ENCODE data around the gene RELT.

The RELT gene

GRCh38 chr11:73365352-73366264 lies 10.6 kb upstream of the RELT start:
- H3K4me1 ChIP-seq (ENCODE audit: control insufficient read depth, insufficient read depth, low read length), result no peaks in the 10 kb centered on the region
- peaks cover 65% of the 10 kb centered on the region for H3K36me3 ChIP-seq (ENCODE audit: control insufficient read depth, insufficient read depth, low read length, severe bottlenecking)
- no peaks in the 10 kb centered on the region for H3K9me3 ChIP-seq (ENCODE audit: control insufficient read depth, low read length)
- H3K4me3 ChIP-seq (ENCODE audit: low read length), result no peak overlapping the region
- no peak overlapping the region for H3K9ac ChIP-seq (ENCODE audit: low read length)
- no peak for DNase-seq (ENCODE audit: low read depth)
- H3K27me3 ChIP-seq (replicated peaks; ENCODE audit: control insufficient read depth, insufficient read depth, low read length), result no peaks in the 10 kb centered on the region

GRCh38 chr11:73366265-73366610 lies 10.0 kb upstream of the RELT start:
- Histone ChIP-seq H3K4me3 (ENCODE audit: low read length) (no peak overlapping the region), H3K36me3 (ENCODE audit: control insufficient read depth, insufficient read depth, low read length, severe bottlenecking) (peaks cover 58% of the 10 kb centered on the region), H3K9me3 (ENCODE audit: control insufficient read depth, low read length) (no peaks in the 10 kb centered on the region), H3K4me1 (ENCODE audit: control insufficient read depth, insufficient read depth, low read length) (no peaks in the 10 kb centered on the region), H3K9ac (ENCODE audit: low read length) (no peak overlapping the region), H3K27me3 (replicated peaks; ENCODE audit: control insufficient read depth, insufficient read depth, low read length) (no peaks in the 10 kb centered on the region)
- no peak for DNase-seq (ENCODE audit: low read depth)

GRCh38 chr11:73366953-73367352 lies 9.2 kb upstream of the RELT start:
- Histone ChIP-seq H3K9me3 (ENCODE audit: control insufficient read depth, low read length) (no peaks in the 10 kb centered on the region), H3K4me3 (ENCODE audit: low read length) (no peak overlapping the region), H3K36me3 (ENCODE audit: control insufficient read depth, insufficient read depth, low read length, severe bottlenecking) (peaks cover 51% of the 10 kb centered on the region), H3K27me3 (replicated peaks; ENCODE audit: control insufficient read depth, insufficient read depth, low read length) (no peaks in the 10 kb centered on the region), H3K9ac (ENCODE audit: low read length) (no peak overlapping the region), H3K4me1 (ENCODE audit: control insufficient read depth, insufficient read depth, low read length) (no peaks in the 10 kb centered on the region)
- DNase-seq (ENCODE audit: low read depth), result no peak

GRCh38 chr11:73367482-73368024 lies 8.6 kb upstream of the RELT start:
- H3K9ac ChIP-seq (ENCODE audit: low read length), result no peak overlapping the region
- H3K36me3 ChIP-seq (ENCODE audit: control insufficient read depth, insufficient read depth, low read length, severe bottlenecking), result peaks cover 49% of the 10 kb centered on the region
- no peaks in the 10 kb centered on the region for H3K4me1 ChIP-seq (ENCODE audit: control insufficient read depth, insufficient read depth, low read length)
- no peak for DNase-seq (ENCODE audit: low read depth)
- no peak overlapping the region for H3K4me3 ChIP-seq (ENCODE audit: low read length)
- H3K9me3 ChIP-seq (ENCODE audit: control insufficient read depth, low read length), result no peaks in the 10 kb centered on the region
- no peaks in the 10 kb centered on the region for H3K27me3 ChIP-seq (replicated peaks; ENCODE audit: control insufficient read depth, insufficient read depth, low read length)

- Histone ChIP-seq H3K4me1 (ENCODE audit: control insufficient read depth, insufficient read depth, low read length) (peaks cover 8% of the 10 kb centered on the region), H3K36me3 (ENCODE audit: control insufficient read depth, insufficient read depth, low read length, severe bottlenecking) (peaks cover 10% of the 10 kb centered on the region), H3K9ac (ENCODE audit: low read length) (no peak overlapping the region), H3K4me3 (ENCODE audit: low read length) (no peak overlapping the region), H3K9me3 (ENCODE audit: control insufficient read depth, low read length) (no peaks in the 10 kb centered on the region), H3K27me3 (replicated peaks; ENCODE audit: control insufficient read depth, insufficient read depth, low read length) (no peaks in the 10 kb centered on the region)
- no peak for DNase-seq (ENCODE audit: low read depth)
Measured at GRCh38 chr11:73372375-73372993, 3.7 kb upstream of the RELT start.

- DNase-seq (ENCODE audit: low read depth), result no peak
- no peak overlapping the region for H3K4me3 ChIP-seq (ENCODE audit: low read length)
- H3K4me1 ChIP-seq (ENCODE audit: control insufficient read depth, insufficient read depth, low read length), result peaks cover 12% of the 10 kb centered on the region
- no peaks in the 10 kb centered on the region for H3K27me3 ChIP-seq (replicated peaks; ENCODE audit: control insufficient read depth, insufficient read depth, low read length)
- no peaks in the 10 kb centered on the region for H3K36me3 ChIP-seq (ENCODE audit: control insufficient read depth, insufficient read depth, low read length, severe bottlenecking)
- H3K9me3 ChIP-seq (ENCODE audit: control insufficient read depth, low read length), result no peaks in the 10 kb centered on the region
- H3K9ac ChIP-seq (ENCODE audit: low read length), result no peak overlapping the region
Measured at GRCh38 chr11:73374151-73374550, 2.0 kb upstream of the RELT start.

GRCh38 chr11:73375830-73376159 lies 404 bp upstream of the RELT start:
- no peaks in the 10 kb centered on the region for H3K36me3 ChIP-seq (ENCODE audit: control insufficient read depth, insufficient read depth, low read length, severe bottlenecking)
- peak overlapping the region; percentile 89 for H3K4me3 ChIP-seq (ENCODE audit: low read length)
- H3K9me3 ChIP-seq (ENCODE audit: control insufficient read depth, low read length), result no peaks in the 10 kb centered on the region
- H3K27me3 ChIP-seq (replicated peaks; ENCODE audit: control insufficient read depth, insufficient read depth, low read length), result no peaks in the 10 kb centered on the region
- H3K9ac ChIP-seq (ENCODE audit: low read length), result peak overlapping the region; percentile 71
- H3K4me1 ChIP-seq (ENCODE audit: control insufficient read depth, insufficient read depth, low read length), result peaks cover 12% of the 10 kb centered on the region
- DNase-seq (ENCODE audit: low read depth), result no peak

GRCh38 chr11:73376803-73377629 lies 817 bp downstream of the RELT start:
- Histone ChIP-seq H3K4me1 (ENCODE audit: control insufficient read depth, insufficient read depth, low read length) (peaks cover 12% of the 10 kb centered on the region), H3K9ac (ENCODE audit: low read length) (peak overlapping the region; percentile 85), H3K4me3 (ENCODE audit: low read length) (peak overlapping the region; percentile 89), H3K36me3 (ENCODE audit: control insufficient read depth, insufficient read depth, low read length, severe bottlenecking) (no peaks in the 10 kb centered on the region), H3K9me3 (ENCODE audit: control insufficient read depth, low read length) (no peaks in the 10 kb centered on the region), H3K27me3 (replicated peaks; ENCODE audit: control insufficient read depth, insufficient read depth, low read length) (no peaks in the 10 kb centered on the region)
- DNase-seq (ENCODE audit: low read depth), result peak; percentile 68

- H3K4me1 ChIP-seq (ENCODE audit: control insufficient read depth, insufficient read depth, low read length), result peaks cover 20% of the 10 kb centered on the region
- no peak overlapping the region for H3K9ac ChIP-seq (ENCODE audit: low read length)
- no peaks in the 10 kb centered on the region for H3K9me3 ChIP-seq (ENCODE audit: control insufficient read depth, low read length)
- no peak overlapping the region for H3K4me3 ChIP-seq (ENCODE audit: low read length)
- DNase-seq (ENCODE audit: low read depth), result no peak
- no peaks in the 10 kb centered on the region for H3K36me3 ChIP-seq (ENCODE audit: control insufficient read depth, insufficient read depth, low read length, severe bottlenecking)
- no peaks in the 10 kb centered on the region for H3K27me3 ChIP-seq (replicated peaks; ENCODE audit: control insufficient read depth, insufficient read depth, low read length)
Measured at GRCh38 chr11:73379189-73379880, 3.1 kb downstream of the RELT start.

- no peaks in the 10 kb centered on the region for H3K27me3 ChIP-seq (replicated peaks; ENCODE audit: control insufficient read depth, insufficient read depth, low read length)
- H3K9me3 ChIP-seq (ENCODE audit: control insufficient read depth, low read length), result no peaks in the 10 kb centered on the region
- H3K9ac ChIP-seq (ENCODE audit: low read length), result no peak overlapping the region
- H3K36me3 ChIP-seq (ENCODE audit: control insufficient read depth, insufficient read depth, low read length, severe bottlenecking), result no peaks in the 10 kb centered on the region
- peaks cover 20% of the 10 kb centered on the region for H3K4me1 ChIP-seq (ENCODE audit: control insufficient read depth, insufficient read depth, low read length)
- no peak for DNase-seq (ENCODE audit: low read depth)
- H3K4me3 ChIP-seq (ENCODE audit: low read length), result no peak overlapping the region
Measured at GRCh38 chr11:73380331-73380730, 4.1 kb downstream of the RELT start.
